Kidney (tissue), 14 donors: ENCODE measurements around the gene ZBTB32. TPM values are rescaled to one million over a fixed set of nuclear protein-coding genes. Genes with fewer than 3 reads are reported as not detected.
A peak's percentile ranks its signal among the peaks of the same experiment; 100 is the strongest.

Source experiments
- DNase-seq, 5 donors: peaks; one replicate each; pipeline ENCODE4 v3.0.0-alpha.2; 2013 to 2020
- FAIRE-seq: peaks from 2 replicates; lab custom pipeline; 2012; peaks lifted over from hg19 to GRCh38; lab: Jason Lieb, UNC
- H3K27ac ChIP-seq, 2 donors: one replicate each; pipeline ENCODE4 v1.7.0; 2013; ENCODE audit warnings: low read depth in 2 of 2, low read length in 2 of 2, inconsistent platforms in 1 of 2
- H3K27me3 ChIP-seq: one replicate; pipeline ENCODE4 v1.7.1; 2013; ENCODE audit warnings: low read length, inconsistent platforms; ENCODE audit not compliant: control insufficient read depth, insufficient read depth
- H3K36me3 ChIP-seq, 3 donors: one replicate each; pipeline versions ENCODE4 v1.7.0 to v1.7.1; 2013; ENCODE audit warnings: low read length in 3 of 3, control low read depth in 1 of 3, inconsistent platforms in 1 of 3; ENCODE audit not compliant: insufficient read depth in 3 of 3, control insufficient read depth in 2 of 3
- H3K4me1 ChIP-seq, 3 donors: one replicate each; pipeline versions ENCODE4 v1.7.0 to v1.7.1; 2013; ENCODE audit warnings: low read length in 3 of 3, inconsistent platforms in 1 of 3, low read depth in 1 of 3; ENCODE audit not compliant: control insufficient read depth in 2 of 3, insufficient read depth in 2 of 3
- H3K4me3 ChIP-seq, 3 donors: one replicate each; pipeline versions ENCODE4 v1.7.0 to v1.8.1; 2013; ENCODE audit warnings: low read length in 3 of 3, control low read depth in 1 of 3, inconsistent platforms in 1 of 3
- H3K9ac ChIP-seq, 3 donors: one replicate each; pipeline versions ENCODE4 v1.7.0 to v1.7.1; 2013; ENCODE audit warnings: low read length in 3 of 3, control low read depth in 1 of 3, inconsistent platforms in 1 of 3
- H3K9me3 ChIP-seq, 3 donors: one replicate each; pipeline versions ENCODE4 v1.7.0 to v1.7.1; 2013; ENCODE audit warnings: low read length in 3 of 3, control low read depth in 1 of 3, inconsistent platforms in 1 of 3; ENCODE audit not compliant: control insufficient read depth in 2 of 3, insufficient read depth in 1 of 3
- intact Hi-C: fragments of 100-400 bp; cut with DNase I; formaldehyde crosslinking; loops from one replicate; pipeline ENCODE4 v1.11.1; 2022
- polyA plus RNA-seq: library from polyadenylated mRNA; stranded (reverse); fragments of 350-450 nt; fragmentation: Illumina TruSeq; extraction: RNeasy Lipid Tissue Mini Kit (QIAGEN cat#74804); gene quantifications from one replicate; pipeline ENCODE4 v1.2.3, GENCODE V29; 2014; ENCODE audit warnings: low read depth, low replicate concordance; ENCODE audit not compliant: insufficient read depth
- total RNA-seq: library from RNA; stranded (reverse); fragmentation: NEBNext Ultra II Directional; extraction: Animal tissue kit (Norgen Biotek cat#: 25700); gene quantifications from one replicate; pipeline ENCODE4 v1.2.1, GENCODE V29; 2021
- TF ChIP-seq, protein P1 (sequence below): IDR thresholded peaks from 3 replicates; pipeline ENCODE4 v1.5.1; 2012; ENCODE audit warnings: mild to moderate bottlenecking, moderate library complexity, borderline replicate concordance; ENCODE audit not compliant: insufficient read depth; ENCODE audit errors: extremely low read depth
- donor health status: control.
- donor health status: control.
- donor health status: control.
- donor health status: control.
- donor health status: control.
- donor health status: DM: yes; HTN: yes; CAD: no.
- donor health status: Normal renal cell carcinoma (clear cell type).

ZBTB32 gene
- total and polyA plus RNA-seq, 2 donors from 2014 or later, result 1.8 TPM; not detected in 1

DNA sequence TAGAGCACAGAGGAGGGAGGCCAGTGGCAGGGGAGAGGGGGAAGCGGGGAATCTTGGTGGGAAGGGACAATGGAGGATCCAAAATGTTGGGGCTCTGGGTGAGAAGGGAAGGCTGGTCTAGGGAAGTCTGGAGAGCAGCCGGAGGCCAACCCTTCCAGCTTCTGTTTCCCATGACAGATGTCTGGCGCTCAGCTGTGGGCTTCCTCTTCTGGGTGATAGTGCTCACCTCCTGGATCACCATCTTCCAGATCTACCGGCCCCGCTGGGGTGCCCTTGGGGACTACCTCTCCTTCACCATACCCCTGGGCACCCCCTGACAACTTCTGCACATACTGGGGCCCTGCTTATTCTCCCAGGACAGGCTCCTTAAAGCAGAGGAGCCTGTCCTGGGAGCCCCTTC, 42.2 kb downstream of the ZBTB32 start:
- no peaks in the 10 kb centered on the region for H3K27me3 ChIP-seq
- no peak for DNase-seq
- H3K36me3 ChIP-seq, result no peaks in the 10 kb centered on the region
- intact Hi-C loops, result no loop called here
- no peak overlapping the region for H3K27ac ChIP-seq
- FAIRE-seq, result no peak
- no peaks in the 10 kb centered on the region for H3K9me3 ChIP-seq
- no peak overlapping the region for H3K9ac ChIP-seq
- TF ChIP-seq, protein P1, sequence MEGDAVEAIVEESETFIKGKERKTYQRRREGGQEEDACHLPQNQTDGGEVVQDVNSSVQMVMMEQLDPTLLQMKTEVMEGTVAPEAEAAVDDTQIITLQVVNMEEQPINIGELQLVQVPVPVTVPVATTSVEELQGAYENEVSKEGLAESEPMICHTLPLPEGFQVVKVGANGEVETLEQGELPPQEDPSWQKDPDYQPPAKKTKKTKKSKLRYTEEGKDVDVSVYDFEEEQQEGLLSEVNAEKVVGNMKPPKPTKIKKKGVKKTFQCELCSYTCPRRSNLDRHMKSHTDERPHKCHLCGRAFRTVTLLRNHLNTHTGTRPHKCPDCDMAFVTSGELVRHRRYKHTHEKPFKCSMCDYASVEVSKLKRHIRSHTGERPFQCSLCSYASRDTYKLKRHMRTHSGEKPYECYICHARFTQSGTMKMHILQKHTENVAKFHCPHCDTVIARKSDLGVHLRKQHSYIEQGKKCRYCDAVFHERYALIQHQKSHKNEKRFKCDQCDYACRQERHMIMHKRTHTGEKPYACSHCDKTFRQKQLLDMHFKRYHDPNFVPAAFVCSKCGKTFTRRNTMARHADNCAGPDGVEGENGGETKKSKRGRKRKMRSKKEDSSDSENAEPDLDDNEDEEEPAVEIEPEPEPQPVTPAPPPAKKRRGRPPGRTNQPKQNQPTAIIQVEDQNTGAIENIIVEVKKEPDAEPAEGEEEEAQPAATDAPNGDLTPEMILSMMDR, result no peak
- H3K4me1 ChIP-seq, result peaks cover 2 to 18% (median 9%) of the 10 kb centered on the region in 3 donors
- peak overlapping the region in 2 of 3 donors; percentile 94 to 99 for H3K4me3 ChIP-seq

DNA sequence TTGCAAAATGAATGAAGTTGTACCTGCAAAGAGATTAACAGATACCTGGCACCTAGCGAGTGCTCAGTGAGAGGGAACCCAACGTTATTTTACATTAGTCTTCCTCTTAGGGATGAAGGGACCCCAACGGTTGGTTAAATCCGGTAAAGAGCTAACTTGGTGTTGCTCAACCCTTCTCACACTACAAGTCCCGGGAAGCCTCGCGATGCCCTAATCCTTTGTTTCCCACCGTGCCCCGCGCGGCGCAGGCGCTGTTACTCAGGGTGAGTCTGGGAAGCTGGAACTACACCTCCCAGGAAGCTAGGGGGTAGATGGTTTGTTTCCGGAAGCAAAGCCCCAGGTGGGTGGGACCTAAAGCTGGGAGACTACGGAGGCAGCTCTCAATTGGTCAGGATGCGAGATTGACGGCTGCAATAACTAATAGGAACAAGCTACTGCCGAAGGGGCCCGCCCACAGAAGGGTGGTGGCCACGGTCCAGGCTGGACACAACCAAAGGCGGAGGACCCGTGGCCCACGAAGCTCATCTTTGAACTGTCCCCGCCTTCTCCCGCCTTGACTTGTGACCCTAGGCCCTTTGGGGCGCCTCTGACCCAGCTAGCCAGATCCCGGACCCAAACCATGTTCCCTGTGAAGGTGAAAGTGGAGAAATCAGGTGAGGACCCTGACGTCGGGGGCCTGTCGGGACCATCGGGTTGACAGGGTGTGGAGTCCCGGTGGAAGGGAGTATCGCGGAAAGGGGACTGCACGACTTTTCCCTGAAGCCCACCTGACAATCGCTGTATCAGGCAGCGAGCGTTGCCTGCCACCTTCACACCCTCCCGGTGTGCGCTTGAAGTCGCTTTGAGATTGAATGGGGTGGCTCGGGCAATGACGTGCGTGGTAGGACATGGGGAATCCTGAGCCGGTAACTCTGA, 44.0 kb downstream of the ZBTB32 start, which contains the start of gene LIN37:
LIN37 (plus strand) TSS at position 471 of the 915 bp plus-strand sequence; CDS start at position 620, 149 bp downstream.
- Histone ChIP-seq H3K9ac (peak within 1 kb of the TSS; percentile 60 to 97 (median 85)), H3K27me3 (no peaks in the 10 kb centered on the region), H3K4me3 (peak within 1 kb of the TSS; percentile 91 to 100 (median 92)), H3K27ac (peak within 1 kb of the TSS; percentile 63 to 71), H3K36me3 (peaks cover 0 to 10% (median 6%) of the 10 kb centered on the region in 3 donors), H3K4me1 (peaks cover 2 to 18% (median 9%) of the 10 kb centered on the region in 3 donors), H3K9me3 (no peaks in the 10 kb centered on the region)
- intact Hi-C loops, result no loop called here
- TF ChIP-seq, protein P1, result peak; percentile 27
- FAIRE-seq (peak; percentile 96), DNase-seq (peak; percentile 99 to 100 (median 99))

DNA sequence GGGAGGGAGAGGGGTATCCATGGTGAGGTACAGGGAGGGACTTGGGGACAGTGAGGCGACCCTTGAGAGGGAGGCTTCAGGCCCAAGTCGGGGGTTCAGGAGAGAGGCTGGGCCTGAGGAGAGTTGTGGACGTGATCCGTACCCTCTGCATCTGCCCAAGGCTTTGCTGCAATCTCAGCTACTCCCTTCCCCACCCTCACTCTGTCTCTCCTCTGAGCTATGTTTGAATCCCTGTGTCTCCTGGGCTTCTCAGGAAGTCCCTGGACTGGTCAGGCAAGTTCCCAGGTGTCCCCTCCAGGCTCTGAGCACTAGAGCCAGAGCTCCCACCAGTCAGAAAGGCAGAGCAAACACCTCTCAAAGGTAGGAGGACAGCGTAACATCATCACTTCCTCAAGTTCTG, 45.8 kb downstream of the ZBTB32 start:
- H3K4me1 ChIP-seq, result peaks cover 2 to 13% (median 9%) of the 10 kb centered on the region in 3 donors

More for the DNA sequence above, 45.8 kb downstream of the ZBTB32 start:
- Histone ChIP-seq H3K4me3 (no peak overlapping the region), H3K27ac (no peak overlapping the region), H3K9me3 (no peaks in the 10 kb centered on the region), H3K36me3 (peaks cover 0 to 22% (median 10%) of the 10 kb centered on the region in 3 donors), H3K9ac (no peak overlapping the region), H3K27me3 (no peaks in the 10 kb centered on the region)
- TF ChIP-seq, protein P1, result no peak
- no peak for DNase-seq
- intact Hi-C loops, result no loop called here
- no peak for FAIRE-seq
